Uterus (tissue), 2 donors: Measurements from ENCODE around the gene KRT15.

Experiments
- POLR2A ChIP-seq, 2 donors: fragments of 450-650 bp; IDR thresholded peaks; one replicate each; pipeline ENCODE4 v1.6.1; 2016; ENCODE audit warnings: antibody characterized with exemption in 2 of 2, mild to moderate bottlenecking in 1 of 2, moderate library complexity in 1 of 2
- TF ChIP-seq, protein P1 (sequence below), 4 experiments: fragments of 200-600 bp in 2 of 4; fragments of 450-650 bp in 2 of 4; sonication (generic) in 2 of 4; IDR thresholded peaks; one replicate each; pipeline ENCODE4 v1.5.1; 2016 to 2019; ENCODE audit warnings: antibody characterized with exemption in 4 of 4, mild to moderate bottlenecking in 2 of 4, moderate library complexity in 1 of 4

DNA sequence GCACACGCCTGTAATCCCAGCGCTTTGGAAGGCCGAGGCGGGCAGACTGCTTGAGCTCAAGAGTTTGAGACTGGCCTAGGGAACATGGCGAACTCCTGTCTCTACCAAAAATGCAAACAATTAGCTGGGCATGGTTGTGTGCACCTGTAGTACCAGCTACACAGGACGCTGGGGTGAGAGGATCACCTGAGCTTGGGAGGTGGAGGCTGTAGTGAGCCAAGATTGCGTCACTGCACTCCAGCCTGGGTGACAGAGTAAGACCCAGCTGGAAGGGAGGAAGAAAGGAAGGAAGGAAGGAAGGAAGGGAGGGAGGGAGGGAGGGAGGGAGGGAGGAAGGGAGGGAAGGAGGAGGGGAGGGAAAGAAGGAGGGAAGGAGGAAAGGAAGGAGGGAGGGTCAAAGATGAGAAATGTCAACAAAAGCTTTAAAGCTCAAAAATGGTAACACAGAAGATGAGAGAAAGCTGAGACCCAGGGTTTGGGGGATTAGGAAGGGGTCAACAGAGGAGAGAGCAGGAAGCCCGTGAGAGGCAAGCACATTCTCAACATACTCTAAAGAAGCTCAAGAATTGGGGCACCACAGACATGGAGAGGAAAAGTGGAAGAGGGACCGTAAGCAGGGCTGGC lies 14.4 kb upstream of the KRT15 start:
- TF ChIP-seq, protein P1, sequence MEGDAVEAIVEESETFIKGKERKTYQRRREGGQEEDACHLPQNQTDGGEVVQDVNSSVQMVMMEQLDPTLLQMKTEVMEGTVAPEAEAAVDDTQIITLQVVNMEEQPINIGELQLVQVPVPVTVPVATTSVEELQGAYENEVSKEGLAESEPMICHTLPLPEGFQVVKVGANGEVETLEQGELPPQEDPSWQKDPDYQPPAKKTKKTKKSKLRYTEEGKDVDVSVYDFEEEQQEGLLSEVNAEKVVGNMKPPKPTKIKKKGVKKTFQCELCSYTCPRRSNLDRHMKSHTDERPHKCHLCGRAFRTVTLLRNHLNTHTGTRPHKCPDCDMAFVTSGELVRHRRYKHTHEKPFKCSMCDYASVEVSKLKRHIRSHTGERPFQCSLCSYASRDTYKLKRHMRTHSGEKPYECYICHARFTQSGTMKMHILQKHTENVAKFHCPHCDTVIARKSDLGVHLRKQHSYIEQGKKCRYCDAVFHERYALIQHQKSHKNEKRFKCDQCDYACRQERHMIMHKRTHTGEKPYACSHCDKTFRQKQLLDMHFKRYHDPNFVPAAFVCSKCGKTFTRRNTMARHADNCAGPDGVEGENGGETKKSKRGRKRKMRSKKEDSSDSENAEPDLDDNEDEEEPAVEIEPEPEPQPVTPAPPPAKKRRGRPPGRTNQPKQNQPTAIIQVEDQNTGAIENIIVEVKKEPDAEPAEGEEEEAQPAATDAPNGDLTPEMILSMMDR (IDR thresholded peaks at IDR 0.05), result no peak
- no peak for TF ChIP-seq POLR2A (IDR thresholded peaks at IDR 0.05)
